Measurements from ENCODE around the gene CHST3. TPM values are rescaled to one million over a fixed set of nuclear protein-coding genes. Genes with fewer than 3 reads are reported as not detected.

The CHST3 gene
- total RNA-seq, 6 donors from 2014 or later: 5.4 to 15.0 (median 8.4) TPM

DNA sequence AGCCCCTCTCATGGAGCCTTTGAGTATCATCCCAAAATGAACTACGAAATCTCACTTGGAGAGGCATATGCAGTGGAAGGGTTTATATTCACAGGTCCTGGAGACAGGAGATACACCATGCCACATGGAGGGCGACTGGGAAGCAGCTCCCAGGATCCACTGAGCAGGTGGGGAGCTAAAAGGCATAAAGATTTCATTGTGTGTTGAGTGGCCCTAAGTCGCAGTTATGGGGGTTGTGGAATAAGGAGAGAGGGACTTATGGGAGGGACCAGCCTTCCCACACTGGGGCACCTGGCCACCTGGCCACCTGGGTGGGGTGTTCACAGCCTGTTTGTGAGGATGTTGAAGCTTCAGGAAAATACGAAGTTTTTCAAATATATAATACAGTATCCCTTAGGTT lies 37.0 kb upstream of the CHST3 start:
- ATAC-seq (ENCODE audit: low FRiP score in 2 of 2) (no peak), DNase-seq (no peak)
- H3K9me3 ChIP-seq: no peaks in the 10 kb centered on the region
- H3K27me3 ChIP-seq: no peaks in the 10 kb centered on the region
- TF ChIP-seq EP300 (IDR thresholded peaks at IDR 0.05): no peak
- TF ChIP-seq, protein P1, sequence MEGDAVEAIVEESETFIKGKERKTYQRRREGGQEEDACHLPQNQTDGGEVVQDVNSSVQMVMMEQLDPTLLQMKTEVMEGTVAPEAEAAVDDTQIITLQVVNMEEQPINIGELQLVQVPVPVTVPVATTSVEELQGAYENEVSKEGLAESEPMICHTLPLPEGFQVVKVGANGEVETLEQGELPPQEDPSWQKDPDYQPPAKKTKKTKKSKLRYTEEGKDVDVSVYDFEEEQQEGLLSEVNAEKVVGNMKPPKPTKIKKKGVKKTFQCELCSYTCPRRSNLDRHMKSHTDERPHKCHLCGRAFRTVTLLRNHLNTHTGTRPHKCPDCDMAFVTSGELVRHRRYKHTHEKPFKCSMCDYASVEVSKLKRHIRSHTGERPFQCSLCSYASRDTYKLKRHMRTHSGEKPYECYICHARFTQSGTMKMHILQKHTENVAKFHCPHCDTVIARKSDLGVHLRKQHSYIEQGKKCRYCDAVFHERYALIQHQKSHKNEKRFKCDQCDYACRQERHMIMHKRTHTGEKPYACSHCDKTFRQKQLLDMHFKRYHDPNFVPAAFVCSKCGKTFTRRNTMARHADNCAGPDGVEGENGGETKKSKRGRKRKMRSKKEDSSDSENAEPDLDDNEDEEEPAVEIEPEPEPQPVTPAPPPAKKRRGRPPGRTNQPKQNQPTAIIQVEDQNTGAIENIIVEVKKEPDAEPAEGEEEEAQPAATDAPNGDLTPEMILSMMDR (IDR thresholded peaks at IDR 0.05): no peak
- no peak overlapping the region for H3K27ac ChIP-seq
- H3K4me3 ChIP-seq: no peak overlapping the region
- no peaks in the 10 kb centered on the region for H3K36me3 ChIP-seq
- no peaks in the 10 kb centered on the region for H3K4me1 ChIP-seq
- 68 to 87% methylated on average over 3 of the region's 4 CpGs for WGBS, 2 donors

DNA sequence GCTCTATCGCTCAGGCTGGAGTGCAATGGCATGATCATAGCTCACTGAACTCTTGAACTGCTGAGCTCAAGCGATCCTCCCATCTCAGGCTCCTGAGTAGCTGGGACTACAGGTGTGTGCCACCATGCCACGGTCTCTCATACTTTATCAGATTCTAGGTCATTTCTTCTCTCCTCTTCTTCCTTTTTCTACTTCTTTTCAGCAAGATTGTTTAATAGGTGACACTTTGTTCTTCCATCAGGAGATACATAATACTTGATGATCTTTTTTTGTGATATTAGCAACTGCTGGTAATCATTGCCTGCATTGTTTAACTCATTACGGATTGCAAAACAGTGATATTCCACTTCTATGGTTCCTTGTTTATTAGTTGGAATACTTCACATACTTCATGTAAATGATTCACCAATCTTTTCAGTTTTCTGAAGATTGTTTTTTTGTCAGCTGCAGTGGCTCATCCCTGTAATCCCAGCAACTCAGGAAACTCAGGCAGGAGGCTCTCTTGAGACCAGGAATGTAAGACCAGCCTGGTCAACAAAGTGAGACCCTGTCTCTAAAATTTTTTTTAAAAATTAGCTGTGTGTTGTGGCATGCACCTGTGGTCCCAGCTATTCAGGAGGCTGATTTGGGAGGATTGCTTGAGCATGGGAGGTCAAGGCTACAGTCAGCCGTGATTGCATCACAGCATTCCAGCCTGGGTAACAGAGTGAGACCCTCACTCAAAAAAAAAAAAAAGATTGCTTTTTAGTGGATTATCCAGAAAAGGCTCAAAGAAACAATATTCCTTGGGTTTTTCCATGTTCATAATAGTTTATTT lies 36.2 kb upstream of the CHST3 start:
- ATAC-seq (ENCODE audit: low FRiP score in 2 of 2): no peak
- WGBS, 2 donors: 73 to 78% methylated on average over 5 of the region's 5 CpGs

GRCh38 chr10:71931295-71931694 lies 32.9 kb upstream of the CHST3 start:
- WGBS, 2 donors: 100% methylated on average over 1 of the region's 1 CpG
- no peaks in the 10 kb centered on the region for H3K36me3 ChIP-seq
- H3K9me3 ChIP-seq: peaks cover 0 to 3% (median 0%) of the 10 kb centered on the region in 4 donors
- H3K27me3 ChIP-seq: no peaks in the 10 kb centered on the region
- DNase-seq (no peak), ATAC-seq (ENCODE audit: low FRiP score in 2 of 2) (no peak)
- no peak overlapping the region for H3K27ac ChIP-seq
- TF ChIP-seq, protein P1 (IDR thresholded peaks at IDR 0.05): no peak
- TF ChIP-seq EP300 (IDR thresholded peaks at IDR 0.05) (no peak), POLR2AphosphoS5 (IDR thresholded peaks at IDR 0.05) (no peak), POLR2A (IDR thresholded peaks at IDR 0.05) (no peak)
- no peaks in the 10 kb centered on the region for H3K4me1 ChIP-seq
- no peak overlapping the region for H3K4me3 ChIP-seq

More for the DNA sequence above, 36.2 kb upstream of the CHST3 start:
- Histone ChIP-seq H3K27me3 (no peaks in the 10 kb centered on the region), H3K27ac (no peak overlapping the region), H3K36me3 (no peaks in the 10 kb centered on the region), H3K4me1 (no peaks in the 10 kb centered on the region), H3K4me3 (no peak overlapping the region), H3K9me3 (no peaks in the 10 kb centered on the region)
- no peak for TF ChIP-seq POLR2AphosphoS5 (IDR thresholded peaks at IDR 0.05)
- no peak for DNase-seq

DNA sequence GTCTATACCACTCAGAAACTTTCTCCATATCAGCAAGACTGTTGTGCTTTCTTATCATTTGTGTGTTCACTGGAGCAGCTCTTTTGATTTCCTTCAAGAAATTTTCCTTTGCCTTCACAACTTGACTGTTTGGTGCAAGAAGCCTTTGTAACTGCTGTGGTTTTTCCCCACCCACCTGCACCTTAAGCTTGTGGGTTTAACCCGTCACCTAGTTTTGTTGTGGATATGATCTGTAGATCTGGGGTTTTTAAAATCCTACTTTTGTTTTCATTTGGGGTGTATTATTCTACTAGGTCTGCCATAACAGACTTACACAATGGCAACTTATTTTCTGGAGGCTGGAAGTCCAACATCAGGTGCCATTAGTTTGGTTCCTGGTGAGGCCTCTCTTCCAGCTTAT lies 30.5 kb upstream of the CHST3 start:
- Histone ChIP-seq H3K4me1 (no peaks in the 10 kb centered on the region), H3K36me3 (no peaks in the 10 kb centered on the region), H3K27me3 (no peaks in the 10 kb centered on the region), H3K4me3 (no peak overlapping the region), H3K9me3 (peaks cover 0 to 3% (median 0%) of the 10 kb centered on the region in 4 donors), H3K27ac (no peak overlapping the region)
- 81 to 88% methylated on average over 1 of the region's 1 CpG for WGBS, 2 donors
- TF ChIP-seq POLR2A (IDR thresholded peaks at IDR 0.05) (no peak), EP300 (IDR thresholded peaks at IDR 0.05) (no peak)
- TF ChIP-seq, protein P1 (IDR thresholded peaks at IDR 0.05): no peak
- DNase-seq (no peak), ATAC-seq (ENCODE audit: low FRiP score in 2 of 2) (no peak)

DNA sequence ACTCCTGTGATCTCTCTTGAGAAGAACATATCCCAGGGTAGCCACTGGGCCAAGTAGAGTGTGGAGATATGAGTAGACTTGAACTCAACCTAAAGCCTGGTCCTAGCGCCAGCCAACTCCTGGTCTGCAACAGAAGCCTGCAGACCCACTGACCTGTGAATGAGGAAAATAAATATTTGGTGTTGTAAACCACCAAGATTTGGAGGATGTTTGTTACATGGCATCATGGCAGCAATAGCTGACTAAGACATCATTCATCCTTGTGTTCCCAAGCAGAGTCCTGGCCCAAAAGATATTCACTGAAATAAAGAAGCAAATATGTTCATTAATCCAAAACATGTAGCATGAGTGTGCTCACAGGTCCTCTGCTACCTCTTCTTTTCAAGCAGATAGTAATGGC lies 26.0 kb upstream of the CHST3 start:
- no peak for TF ChIP-seq POLR2AphosphoS5 (IDR thresholded peaks at IDR 0.05)
- no peak for TF ChIP-seq POLR2A (IDR thresholded peaks at IDR 0.05)
- TF ChIP-seq, protein P1 (IDR thresholded peaks at IDR 0.05): no peak
- TF ChIP-seq EP300 (IDR thresholded peaks at IDR 0.05): no peak

More for the DNA sequence above, 26.0 kb upstream of the CHST3 start:
- Histone ChIP-seq H3K4me3 (no peak overlapping the region), H3K27ac (no peak overlapping the region), H3K9me3 (peaks cover 0 to 4% (median under 1%) of the 10 kb centered on the region in 4 donors), H3K4me1 (no peaks in the 10 kb centered on the region), H3K27me3 (no peaks in the 10 kb centered on the region), H3K36me3 (no peaks in the 10 kb centered on the region)
- DNase-seq (no peak), ATAC-seq (ENCODE audit: low FRiP score in 2 of 2) (no peak)
- 100% methylated on average over 1 of the region's 1 CpG for WGBS, 2 donors
